ENCODE measurements around the gene USH1G.
"Not testable (repeated sequence)": the region's sequence is repeated elsewhere in the genome, so short reads cannot be mapped to it uniquely, and the experiment has no call there.

Gene USH1G

DNA sequence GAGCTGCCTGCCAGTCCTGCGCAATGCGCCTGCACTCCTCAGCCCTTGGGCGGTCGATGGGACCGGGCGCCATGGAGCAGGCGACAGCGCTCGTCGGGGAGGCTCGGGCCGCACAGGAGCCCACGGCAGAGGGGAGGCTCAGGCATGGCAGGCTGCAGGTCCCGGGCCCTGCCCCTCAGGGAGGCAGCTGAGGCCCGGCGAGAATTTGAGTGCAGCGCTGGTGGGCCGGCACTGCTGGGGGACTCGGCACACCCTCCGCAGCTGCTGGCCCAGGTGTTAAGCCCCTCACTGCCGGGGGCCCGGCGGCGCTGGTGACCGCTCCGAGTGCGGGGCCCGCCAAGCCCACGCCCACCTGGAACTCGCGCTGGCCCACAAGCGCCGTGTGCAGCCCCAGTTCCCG, 16.0 kb downstream of the USH1G start:
- no peak for FAIRE-seq
- DNase-seq (ENCODE audit: insufficient read length, low spot score): no peak
- TF ChIP-seq POLR2AphosphoS5 (IDR thresholded peaks at IDR 0.05; ENCODE audit: low read depth, low read length): no peak
- no peak for TF ChIP-seq TAF1 (IDR thresholded peaks at IDR 0.05; ENCODE audit: low read depth, low read length)
- no peak for TF ChIP-seq SPI1 (IDR thresholded peaks at IDR 0.05; ENCODE audit: low read depth, low read length)
- no peak for TF ChIP-seq POU2F2 (IDR thresholded peaks at IDR 0.05; ENCODE audit: low read depth, low read length)
- no peak for TF ChIP-seq POLR2A (IDR thresholded peaks at IDR 0.05; ENCODE audit: low read depth, low read length)
- no peak for TF ChIP-seq PAX5 (IDR thresholded peaks at IDR 0.05; ENCODE audit: insufficient read depth, low read length, severe bottlenecking)

DNA sequence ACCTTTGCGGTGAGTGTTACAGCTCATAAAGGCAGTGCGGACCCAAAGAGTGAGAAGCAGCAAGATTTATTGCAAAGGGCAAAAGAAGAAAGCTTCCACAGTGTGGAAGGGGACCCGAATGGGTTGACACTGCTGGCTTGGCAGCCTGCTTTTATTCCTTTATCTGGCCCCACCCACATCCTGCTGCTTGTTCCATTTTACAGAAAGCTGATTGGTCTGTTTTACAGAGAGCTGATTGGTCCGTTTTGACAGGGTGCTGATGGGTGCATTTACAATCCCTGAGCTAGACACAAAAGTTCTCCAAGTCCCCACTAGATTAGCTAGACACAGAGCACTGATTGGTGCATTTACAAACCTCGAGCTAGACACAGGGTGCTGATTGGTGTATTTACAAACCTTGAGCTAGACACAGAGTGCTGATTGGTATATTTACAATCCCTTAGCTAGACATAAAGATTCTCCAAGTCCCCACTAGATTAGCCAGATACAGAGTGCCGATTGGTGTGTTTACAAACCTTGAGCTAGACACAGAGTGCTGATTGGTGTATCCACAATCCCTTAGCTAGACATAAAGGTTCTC, 16.8 kb downstream of the USH1G start:
- not testable (repeated sequence) for FAIRE-seq; DNase-seq (ENCODE audit: insufficient read length, low spot score)

DNA sequence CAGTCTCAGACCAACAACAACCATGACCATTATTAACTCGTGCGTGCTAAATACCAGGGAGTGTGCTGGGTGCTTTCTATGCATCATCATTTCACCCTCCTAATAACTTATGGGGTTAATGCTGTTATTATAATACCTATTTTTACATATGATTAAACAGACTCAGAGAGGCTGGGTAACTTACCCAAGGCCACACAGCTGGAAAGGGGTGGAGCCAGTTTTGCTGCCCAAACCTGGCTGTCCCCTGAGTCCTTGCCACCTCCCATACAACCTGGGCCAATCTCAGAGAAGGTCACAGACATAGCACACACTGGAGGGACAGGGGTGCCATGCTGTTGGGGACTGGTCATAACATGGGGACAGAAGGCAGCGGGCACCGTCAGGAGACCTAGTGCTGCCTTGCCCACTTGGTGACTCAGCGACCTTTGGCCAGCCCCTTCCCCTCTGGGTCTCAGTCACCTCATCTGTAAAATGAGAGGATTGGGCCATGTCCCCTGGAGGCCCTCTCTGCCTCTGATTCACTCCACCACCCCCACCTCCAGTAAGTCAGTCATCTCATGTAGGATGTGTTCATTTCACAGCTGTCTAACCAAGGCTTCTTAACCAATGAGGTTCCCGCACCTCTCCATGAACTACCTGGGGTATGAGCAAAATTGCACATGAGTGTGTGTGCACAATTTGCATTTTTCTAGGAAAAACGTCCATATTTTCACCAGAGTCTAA, 18.2 kb downstream of the USH1G start:
- no peak for TF ChIP-seq POLR2AphosphoS5 (IDR thresholded peaks at IDR 0.05; ENCODE audit: low read depth, low read length)
- no peak for TF ChIP-seq POLR2A (IDR thresholded peaks at IDR 0.05; ENCODE audit: low read depth, low read length)
- no peak for TF ChIP-seq PAX5 (IDR thresholded peaks at IDR 0.05; ENCODE audit: insufficient read depth, low read length, severe bottlenecking)
- no peak for TF ChIP-seq POU2F2 (IDR thresholded peaks at IDR 0.05; ENCODE audit: low read depth, low read length)
- TF ChIP-seq SPI1 (IDR thresholded peaks at IDR 0.05; ENCODE audit: low read depth, low read length): no peak
- TF ChIP-seq TAF1 (IDR thresholded peaks at IDR 0.05; ENCODE audit: low read depth, low read length): no peak
- FAIRE-seq: no peak
- no peak for DNase-seq (ENCODE audit: insufficient read length, low spot score)

DNA sequence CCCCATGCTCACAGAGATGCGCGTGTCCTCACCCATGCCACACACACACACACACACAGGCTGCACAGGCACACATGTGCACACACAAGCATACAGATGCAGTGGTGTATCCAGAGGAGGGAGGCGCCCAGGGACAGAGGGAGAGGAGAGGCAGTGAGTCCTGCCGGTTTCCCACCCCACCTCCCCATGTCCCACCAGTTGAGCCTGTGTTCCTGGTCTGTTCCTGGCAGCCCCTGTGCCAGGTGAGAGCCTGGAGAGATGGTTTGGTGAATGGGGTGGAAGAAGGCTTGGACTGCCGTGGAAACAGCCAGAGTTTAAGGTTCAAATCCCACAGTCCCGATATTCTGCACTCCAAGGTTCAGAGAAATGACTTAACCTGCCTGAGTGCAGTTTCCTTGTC, 19.4 kb downstream of the USH1G start:
- no peak for FAIRE-seq
- no peak for TF ChIP-seq SPI1 (IDR thresholded peaks at IDR 0.05; ENCODE audit: low read depth, low read length)
- TF ChIP-seq POU2F2 (IDR thresholded peaks at IDR 0.05; ENCODE audit: low read depth, low read length): no peak
- no peak for TF ChIP-seq POLR2A (IDR thresholded peaks at IDR 0.05; ENCODE audit: low read depth, low read length)
- no peak for TF ChIP-seq POLR2AphosphoS5 (IDR thresholded peaks at IDR 0.05; ENCODE audit: low read depth, low read length)
- no peak for TF ChIP-seq TAF1 (IDR thresholded peaks at IDR 0.05; ENCODE audit: low read depth, low read length)
- TF ChIP-seq PAX5 (IDR thresholded peaks at IDR 0.05; ENCODE audit: insufficient read depth, low read length, severe bottlenecking): no peak
- no peak for DNase-seq (ENCODE audit: insufficient read length, low spot score)

DNA sequence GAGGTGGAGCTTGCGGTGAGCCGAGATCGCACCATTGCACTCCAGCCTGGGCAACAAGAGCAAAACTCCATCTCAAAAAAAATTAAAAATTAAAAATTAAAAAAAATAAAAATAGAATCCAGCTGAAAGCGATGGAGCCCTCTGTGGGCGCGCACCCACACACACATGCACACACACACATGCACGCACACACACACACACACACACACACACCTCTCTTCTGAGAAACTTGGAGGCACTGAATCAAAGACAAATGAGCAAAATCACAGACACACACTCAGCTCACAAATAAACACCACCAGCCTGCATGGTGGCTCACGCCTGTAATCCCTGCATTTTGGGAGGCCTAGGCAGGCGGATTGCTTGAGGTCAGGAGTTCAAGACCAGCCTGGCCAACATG, 20.0 kb downstream of the USH1G start:
- no peak for FAIRE-seq
- DNase-seq (ENCODE audit: insufficient read length, low spot score): no peak
- TF ChIP-seq TAF1 (IDR thresholded peaks at IDR 0.05; ENCODE audit: low read depth, low read length): no peak
- TF ChIP-seq POU2F2 (IDR thresholded peaks at IDR 0.05; ENCODE audit: low read depth, low read length): no peak
- no peak for TF ChIP-seq PAX5 (IDR thresholded peaks at IDR 0.05; ENCODE audit: insufficient read depth, low read length, severe bottlenecking)

DNA sequence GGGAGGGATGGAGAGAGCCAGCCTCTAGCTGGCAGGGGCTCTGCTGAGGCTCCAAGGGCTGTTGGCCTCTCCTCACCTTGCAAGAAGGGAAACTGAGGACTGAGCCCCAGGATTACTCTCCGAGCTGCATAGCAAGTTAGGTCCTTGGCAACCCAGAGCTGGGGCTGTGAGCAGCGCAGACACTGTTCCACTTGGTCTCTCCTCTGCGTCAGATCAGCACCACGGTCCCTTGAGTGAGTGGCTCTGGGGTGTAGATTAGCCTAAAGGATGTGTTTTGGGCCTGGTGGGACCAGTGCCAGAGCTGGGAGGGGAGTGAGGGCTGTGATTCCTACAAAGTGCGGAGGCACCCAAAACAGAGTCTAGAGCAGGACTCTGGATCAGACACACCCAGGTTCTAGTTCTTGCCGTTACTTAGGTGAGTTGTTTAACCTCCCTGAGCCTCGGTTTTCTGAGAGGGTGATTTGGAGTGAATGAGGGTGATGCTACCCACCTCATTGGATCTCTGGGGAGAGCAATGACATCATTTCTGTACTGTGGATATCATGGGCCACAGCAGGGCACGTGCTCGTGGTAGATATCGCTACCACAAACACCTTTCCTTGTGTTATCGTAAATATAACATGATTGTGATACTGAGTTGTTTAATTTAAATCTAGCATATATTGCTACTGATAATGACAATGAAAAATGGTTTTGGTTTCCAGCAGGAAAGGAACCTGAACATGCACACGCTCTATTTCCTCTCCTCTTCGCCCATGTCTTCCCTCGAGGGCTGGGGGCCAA, 21.5 kb downstream of the USH1G start:
- FAIRE-seq (no peak), DNase-seq (ENCODE audit: insufficient read length, low spot score) (no peak)
- TF ChIP-seq TAF1 (IDR thresholded peaks at IDR 0.05; ENCODE audit: low read depth, low read length) (no peak), POLR2AphosphoS5 (IDR thresholded peaks at IDR 0.05; ENCODE audit: low read depth, low read length) (no peak), POU2F2 (IDR thresholded peaks at IDR 0.05; ENCODE audit: low read depth, low read length) (no peak), SPI1 (IDR thresholded peaks at IDR 0.05; ENCODE audit: low read depth, low read length) (no peak), POLR2A (IDR thresholded peaks at IDR 0.05; ENCODE audit: low read depth, low read length) (no peak), PAX5 (IDR thresholded peaks at IDR 0.05; ENCODE audit: insufficient read depth, low read length, severe bottlenecking) (no peak)

DNA sequence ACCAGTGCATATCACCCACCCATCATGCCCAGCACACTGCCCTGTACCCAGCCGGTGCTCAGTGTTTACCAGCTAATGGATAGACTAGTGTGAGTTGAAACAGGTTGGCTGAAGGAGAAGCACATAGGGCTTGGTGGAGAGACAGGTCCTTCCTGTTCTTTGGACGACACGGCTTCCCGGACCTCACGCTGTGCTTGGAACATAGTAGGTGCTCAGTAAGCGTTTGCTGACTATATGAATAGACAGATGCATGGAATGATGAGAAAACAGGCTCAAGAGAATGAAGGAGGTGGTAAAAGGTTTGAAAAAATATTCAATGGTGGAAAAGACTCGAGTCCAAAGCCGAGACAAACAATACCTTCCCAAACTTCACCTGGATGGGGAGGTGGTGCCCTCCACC, 22.8 kb downstream of the USH1G start:
- FAIRE-seq (no peak), DNase-seq (ENCODE audit: insufficient read length, low spot score) (no peak)
- TF ChIP-seq POLR2A (IDR thresholded peaks at IDR 0.05; ENCODE audit: low read depth, low read length) (no peak), POU2F2 (IDR thresholded peaks at IDR 0.05; ENCODE audit: low read depth, low read length) (no peak), PAX5 (IDR thresholded peaks at IDR 0.05; ENCODE audit: insufficient read depth, low read length, severe bottlenecking) (no peak), TAF1 (IDR thresholded peaks at IDR 0.05; ENCODE audit: low read depth, low read length) (no peak), SPI1 (IDR thresholded peaks at IDR 0.05; ENCODE audit: low read depth, low read length) (no peak), POLR2AphosphoS5 (IDR thresholded peaks at IDR 0.05; ENCODE audit: low read depth, low read length) (no peak)

DNA sequence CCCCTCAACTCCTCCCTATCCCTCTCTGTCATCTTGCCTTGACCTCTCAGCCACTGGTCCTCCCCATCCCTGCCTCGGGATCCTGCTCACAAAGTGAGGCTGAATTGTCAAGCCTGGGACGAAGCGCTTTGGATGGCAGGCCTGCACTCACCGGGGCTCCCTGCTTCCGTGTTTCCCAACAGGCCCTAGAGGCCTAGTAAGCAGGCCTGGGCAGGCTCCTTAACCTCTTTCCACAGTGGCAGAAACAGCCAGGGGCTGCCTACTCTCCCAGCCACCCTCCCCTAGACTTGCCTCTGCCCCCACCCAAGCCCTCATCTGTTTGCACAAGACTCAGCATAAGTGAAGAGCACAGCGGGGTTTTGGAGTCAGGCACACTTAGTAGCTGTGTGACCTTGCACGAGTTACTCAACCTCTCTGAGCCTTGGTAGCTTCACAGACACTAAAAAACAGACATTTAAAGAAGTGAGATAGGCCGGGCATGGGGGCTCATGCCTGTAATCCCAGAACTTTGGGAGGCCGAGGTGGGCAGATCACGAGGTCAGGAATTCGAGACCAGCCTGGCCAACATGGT, 24.6 kb downstream of the USH1G start:
- TF ChIP-seq POU2F2 (IDR thresholded peaks at IDR 0.05; ENCODE audit: low read depth, low read length): no peak
- TF ChIP-seq PAX5 (IDR thresholded peaks at IDR 0.05; ENCODE audit: insufficient read depth, low read length, severe bottlenecking): no peak
- no peak for TF ChIP-seq POLR2AphosphoS5 (IDR thresholded peaks at IDR 0.05; ENCODE audit: low read depth, low read length)
- TF ChIP-seq SPI1 (IDR thresholded peaks at IDR 0.05; ENCODE audit: low read depth, low read length): no peak
- no peak for TF ChIP-seq POLR2A (IDR thresholded peaks at IDR 0.05; ENCODE audit: low read depth, low read length)
- TF ChIP-seq TAF1 (IDR thresholded peaks at IDR 0.05; ENCODE audit: low read depth, low read length): no peak
- no peak for DNase-seq (ENCODE audit: insufficient read length, low spot score)
- FAIRE-seq: no peak

DNA sequence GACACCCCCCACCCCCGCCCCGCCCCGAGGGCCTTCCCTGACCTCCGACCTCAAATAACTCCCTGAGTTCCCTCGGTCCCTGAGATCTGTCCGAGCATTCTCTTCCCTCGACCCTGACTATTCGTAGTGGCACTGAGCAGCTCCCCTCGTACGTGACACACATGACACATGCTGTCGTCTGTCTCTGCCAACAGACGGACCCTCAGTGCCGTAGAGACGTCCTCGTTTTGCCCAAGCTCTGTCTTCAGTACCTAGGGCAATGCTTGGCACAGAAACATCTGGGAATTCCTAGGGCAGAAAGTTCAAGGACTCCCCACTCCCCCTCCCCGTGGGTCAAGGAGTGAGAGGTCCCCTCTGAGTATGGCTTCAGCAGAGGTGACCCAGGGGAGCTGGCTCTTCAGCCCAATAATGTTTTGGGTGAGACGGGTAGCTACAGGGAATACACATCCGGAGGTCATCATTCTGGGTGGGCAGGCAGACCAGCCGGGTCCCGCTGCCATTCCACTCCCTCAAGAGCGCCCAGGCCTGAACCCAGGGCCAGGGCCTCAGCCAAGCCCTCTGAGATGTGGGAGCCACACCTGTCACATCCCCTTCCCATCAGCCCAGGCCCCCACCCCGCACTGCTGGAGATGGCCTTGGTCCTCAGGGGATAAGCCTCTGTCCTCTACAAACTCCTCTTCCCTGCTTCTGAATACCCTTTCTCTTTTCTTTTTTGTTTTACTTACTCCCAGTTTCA, 29.0 kb downstream of the USH1G start:
- FAIRE-seq: no peak
- DNase-seq (ENCODE audit: insufficient read length, low spot score): no peak
- TF ChIP-seq POLR2A (IDR thresholded peaks at IDR 0.05; ENCODE audit: low read depth, low read length) (no peak), TAF1 (IDR thresholded peaks at IDR 0.05; ENCODE audit: low read depth, low read length) (no peak), SPI1 (IDR thresholded peaks at IDR 0.05; ENCODE audit: low read depth, low read length) (no peak), PAX5 (IDR thresholded peaks at IDR 0.05; ENCODE audit: insufficient read depth, low read length, severe bottlenecking) (no peak), POLR2AphosphoS5 (IDR thresholded peaks at IDR 0.05; ENCODE audit: low read depth, low read length) (no peak), POU2F2 (IDR thresholded peaks at IDR 0.05; ENCODE audit: low read depth, low read length) (no peak)
